ENCODE results near the gene LEMD1. TPM values are rescaled to one million over a fixed set of nuclear protein-coding genes. Genes with fewer than 3 reads are reported as not detected.
A peak's percentile ranks its signal among the peaks of the same experiment; 100 is the strongest.

LEMD1 gene
- total RNA-seq, 1 donor = not detected

DNA sequence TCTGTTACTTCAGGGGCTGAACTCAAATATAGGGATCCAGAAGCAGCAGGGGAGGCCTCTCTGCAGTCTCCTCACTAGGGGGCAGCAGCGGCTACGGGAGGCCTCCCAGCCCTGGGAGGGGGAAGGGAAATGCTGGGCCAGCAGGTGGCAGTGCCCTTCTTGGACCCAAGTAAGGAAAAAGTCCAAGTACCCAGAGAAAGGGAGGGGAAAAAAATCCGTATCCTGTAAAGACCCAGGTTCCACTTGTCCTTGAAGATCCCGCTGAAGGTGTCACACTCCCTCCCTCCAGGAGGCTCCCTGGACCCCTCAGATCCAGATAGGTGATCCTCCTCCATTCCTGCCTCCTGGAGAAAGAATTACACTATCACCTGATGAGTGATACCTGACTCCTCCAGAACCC, 86.2 kb downstream of the LEMD1 start:
- peak; percentile 71 for DNase-seq (ENCODE audit: low read depth)

GRCh38 chr1:205332015-205332791, 89.7 kb downstream of the LEMD1 start:
- H3K4me3 ChIP-seq (ENCODE audit: low read depth, low read length) = no peak overlapping the region
- TF ChIP-seq, protein P1, sequence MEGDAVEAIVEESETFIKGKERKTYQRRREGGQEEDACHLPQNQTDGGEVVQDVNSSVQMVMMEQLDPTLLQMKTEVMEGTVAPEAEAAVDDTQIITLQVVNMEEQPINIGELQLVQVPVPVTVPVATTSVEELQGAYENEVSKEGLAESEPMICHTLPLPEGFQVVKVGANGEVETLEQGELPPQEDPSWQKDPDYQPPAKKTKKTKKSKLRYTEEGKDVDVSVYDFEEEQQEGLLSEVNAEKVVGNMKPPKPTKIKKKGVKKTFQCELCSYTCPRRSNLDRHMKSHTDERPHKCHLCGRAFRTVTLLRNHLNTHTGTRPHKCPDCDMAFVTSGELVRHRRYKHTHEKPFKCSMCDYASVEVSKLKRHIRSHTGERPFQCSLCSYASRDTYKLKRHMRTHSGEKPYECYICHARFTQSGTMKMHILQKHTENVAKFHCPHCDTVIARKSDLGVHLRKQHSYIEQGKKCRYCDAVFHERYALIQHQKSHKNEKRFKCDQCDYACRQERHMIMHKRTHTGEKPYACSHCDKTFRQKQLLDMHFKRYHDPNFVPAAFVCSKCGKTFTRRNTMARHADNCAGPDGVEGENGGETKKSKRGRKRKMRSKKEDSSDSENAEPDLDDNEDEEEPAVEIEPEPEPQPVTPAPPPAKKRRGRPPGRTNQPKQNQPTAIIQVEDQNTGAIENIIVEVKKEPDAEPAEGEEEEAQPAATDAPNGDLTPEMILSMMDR (IDR thresholded peaks at IDR 0.05; ENCODE audit: insufficient read depth, low read depth, low read length) = no peak
- no peak for DNase-seq (ENCODE audit: low read depth)

More for the DNA sequence above, 86.2 kb downstream of the LEMD1 start:
- TF ChIP-seq, protein P1 (IDR thresholded peaks at IDR 0.05; ENCODE audit: insufficient read depth, low read depth, low read length) = peak; percentile 98
- H3K4me3 ChIP-seq (ENCODE audit: low read depth, low read length) = no peak overlapping the region

Small RNA genes within 50 kb of the gene (small RNA-seq; reads per million reads assigned to genes)
- gene MIR135B (not detected), gene SNRPGP10 (not detected)

Other genes with a start within 250 kb of the LEMD1 start
- 15.5 and 22.0 TPM in 2 replicates for gene DSTYK, start 210.4 kb downstream of the LEMD1 start, total RNA-seq
- gene TMCC2, start 194.1 kb downstream of the LEMD1 start, total RNA-seq = 3.2 and 3.5 TPM in 2 replicates
- gene NUAK2, start 100.3 kb downstream of the LEMD1 start, total RNA-seq = 7.1 and 12.1 TPM in 2 replicates
- not detected in 2 replicates for gene KLHDC8A, start 65.1 kb downstream of the LEMD1 start, total RNA-seq
- gene BLACAT1, start 34.0 kb upstream of the LEMD1 start, total RNA-seq = not detected in 2 replicates
- 1.6 and 2.2 TPM in 2 replicates for gene CDK18, start 82.6 kb upstream of the LEMD1 start, total RNA-seq
- 23.5 and 30.2 TPM in 2 replicates for gene ELK4, start 210.0 kb upstream of the LEMD1 start, total RNA-seq